ENCODE results near the gene LONRF3. TPM values are rescaled to one million over a fixed set of nuclear protein-coding genes. Genes with fewer than 3 reads are reported as not detected.

The LONRF3 gene
- total and polyA plus RNA-seq, 4 donors = 2.0 to 26.7 (median 5.8) TPM

- Histone ChIP-seq H3K4me3 (ENCODE audit: low read depth in 1 of 3, low read length in 3 of 3) (no peak overlapping the region), H3K4me1 (ENCODE audit: control insufficient read depth in 4 of 4, insufficient read depth in 4 of 4, low read length in 3 of 4) (no peaks in the 10 kb centered on the region), H3K36me3 (ENCODE audit: control insufficient read depth in 4 of 4, insufficient read depth in 3 of 4, low read depth in 1 of 4, low read length in 3 of 4) (peaks cover 0 to 54% (median 35%) of the 10 kb centered on the region in 4 donors), H3K9me3 (ENCODE audit: control insufficient read depth in 4 of 4, low read length in 3 of 4) (peaks cover 0 to 5% (median 0%) of the 10 kb centered on the region in 4 donors), H3K27me3 (ENCODE audit: control insufficient read depth in 4 of 4, insufficient read depth in 4 of 4, low read length in 3 of 4) (no peaks in the 10 kb centered on the region), H3K27ac (ENCODE audit: low read depth in 1 of 2, low read length in 2 of 2) (peak overlapping the region in 1 of 2 donors; percentile 46), H3K9ac (ENCODE audit: low read depth in 1 of 2, low read length in 2 of 2) (no peak overlapping the region)
- TF ChIP-seq MAX (IDR thresholded peaks at IDR 0.05) (no peak), HNF4A (conservative IDR thresholded peaks at IDR 0.05) (no peak), REST (IDR thresholded peaks at IDR 0.05) (no peak), SP1 (IDR thresholded peaks at IDR 0.05) (no peak), RAD21 (IDR thresholded peaks at IDR 0.05) (no peak), TAF1 (conservative IDR thresholded peaks at IDR 0.05) (no peak), FOXA2 (IDR thresholded peaks at IDR 0.05) (no peak), CTCF (IDR thresholded peaks at IDR 0.05; ENCODE audit: low read depth, low read length, missing input control) (no peak), ZBTB33 (IDR thresholded peaks at IDR 0.05) (no peak), RXRA (IDR thresholded peaks at IDR 0.05) (no peak), ATF3 (IDR thresholded peaks at IDR 0.05) (no peak)
- 71% methylated on average over 7 of the region's 7 CpGs for WGBS
- DNase-seq (ENCODE audit: low spot score) = no peak
Measured at GRCh38 chrX:119015407-119016237, 41.2 kb downstream of the LONRF3 start.

- Histone ChIP-seq H3K27me3 (ENCODE audit: control insufficient read depth in 4 of 4, insufficient read depth in 4 of 4, low read length in 3 of 4) (no peaks in the 10 kb centered on the region), H3K9ac (ENCODE audit: low read depth in 1 of 2, low read length in 2 of 2) (no peak overlapping the region), H3K9me3 (ENCODE audit: control insufficient read depth in 4 of 4, low read length in 3 of 4) (peaks cover 0 to 5% (median 0%) of the 10 kb centered on the region in 4 donors), H3K4me1 (ENCODE audit: control insufficient read depth in 4 of 4, insufficient read depth in 4 of 4, low read length in 3 of 4) (no peaks in the 10 kb centered on the region), H3K27ac (ENCODE audit: low read depth in 1 of 2, low read length in 2 of 2) (no peak overlapping the region), H3K4me3 (ENCODE audit: low read depth in 1 of 3, low read length in 3 of 3) (no peak overlapping the region), H3K36me3 (ENCODE audit: control insufficient read depth in 4 of 4, insufficient read depth in 3 of 4, low read depth in 1 of 4, low read length in 3 of 4) (peaks cover 0 to 44% (median 29%) of the 10 kb centered on the region in 4 donors)
- no peak for DNase-seq (ENCODE audit: low spot score)
- WGBS = 65% methylated on average over 1 of the region's 1 CpG
- no peak for TF ChIP-seq TAF1 (conservative IDR thresholded peaks at IDR 0.05)
- no peak for TF ChIP-seq ZBTB33 (IDR thresholded peaks at IDR 0.05)
- TF ChIP-seq SP1 (IDR thresholded peaks at IDR 0.05) = no peak
- no peak for TF ChIP-seq MAX (IDR thresholded peaks at IDR 0.05)
- TF ChIP-seq FOXA1 (IDR thresholded peaks at IDR 0.05) = no peak
- no peak for TF ChIP-seq EGR1 (IDR thresholded peaks at IDR 0.05; ENCODE audit: low read depth in 2 of 2)
- TF ChIP-seq RXRA (IDR thresholded peaks at IDR 0.05) = no peak
- TF ChIP-seq JUND (IDR thresholded peaks at IDR 0.05) = no peak
- no peak for TF ChIP-seq ATF3 (IDR thresholded peaks at IDR 0.05)
- TF ChIP-seq CTCF (IDR thresholded peaks at IDR 0.05; ENCODE audit: low read depth, low read length, missing input control) = no peak
- TF ChIP-seq NR2F2 (IDR thresholded peaks at IDR 0.05) = no peak
- no peak for TF ChIP-seq RAD21 (IDR thresholded peaks at IDR 0.05)
- TF ChIP-seq HNF4G (IDR thresholded peaks at IDR 0.05) = no peak
- TF ChIP-seq GABPA (IDR thresholded peaks at IDR 0.05 in 1 of 2, conservative IDR thresholded peaks at IDR 0.05 in 1 of 2) = no peak
Measured at GRCh38 chrX:119017077-119017476, 42.7 kb downstream of the LONRF3 start.

Measured in liver (tissue), 9 donors.